ENCODE measurements around the gene MCTP1.
"Not testable (repeated sequence)": the region's sequence is repeated elsewhere in the genome, so short reads cannot be mapped to it uniquely, and the experiment has no call there.

MCTP1 gene

GRCh38 chr5:95191330-95191729 is 93.6 kb downstream of the MCTP1 start:
- no peak for DNase-seq

GRCh38 chr5:95184924-95185323 is 100.0 kb downstream of the MCTP1 start:
- DNase-seq = no peak

- no peak for DNase-seq
Measured at GRCh38 chr5:95181644-95182043, 103.2 kb downstream of the MCTP1 start.

- DNase-seq = no peak
Measured at GRCh38 chr5:95178046-95178651, 106.7 kb downstream of the MCTP1 start.

- no peak for DNase-seq
Measured at GRCh38 chr5:95177456-95177855, 107.4 kb downstream of the MCTP1 start.

- DNase-seq = no peak
Measured at GRCh38 chr5:95175106-95175505, 109.8 kb downstream of the MCTP1 start.

- DNase-seq = no peak
Measured at GRCh38 chr5:95172659-95173058, 112.2 kb downstream of the MCTP1 start.

- DNase-seq = no peak
Measured at GRCh38 chr5:95164861-95165260, 120.0 kb downstream of the MCTP1 start.

GRCh38 chr5:95163079-95163478 is 121.8 kb downstream of the MCTP1 start:
- DNase-seq = no peak

- no peak for DNase-seq
Measured at GRCh38 chr5:95162231-95162992, 122.5 kb downstream of the MCTP1 start.

- DNase-seq = no peak
Measured at GRCh38 chr5:95159603-95160002, 125.3 kb downstream of the MCTP1 start.

GRCh38 chr5:95155888-95156287 is 129.0 kb downstream of the MCTP1 start:
- no peak for DNase-seq

GRCh38 chr5:95153511-95153910 is 131.4 kb downstream of the MCTP1 start:
- DNase-seq = no peak

GRCh38 chr5:95152535-95152934 is 132.4 kb downstream of the MCTP1 start:
- no peak for DNase-seq

- no peak for DNase-seq
Measured at GRCh38 chr5:95152131-95152530, 132.8 kb downstream of the MCTP1 start.

- no peak for DNase-seq
Measured at GRCh38 chr5:95151694-95152093, 133.2 kb downstream of the MCTP1 start.

GRCh38 chr5:95149387-95149786 is 135.5 kb downstream of the MCTP1 start:
- DNase-seq = no peak

GRCh38 chr5:95148453-95148852 is 136.4 kb downstream of the MCTP1 start:
- DNase-seq = no peak

- not testable (repeated sequence) for DNase-seq
Measured at GRCh38 chr5:95143858-95144257, 141.0 kb downstream of the MCTP1 start.

- DNase-seq = no peak
Measured at GRCh38 chr5:95142145-95142544, 142.7 kb downstream of the MCTP1 start.

GRCh38 chr5:95141141-95141540 is 143.8 kb downstream of the MCTP1 start:
- no peak for DNase-seq

- DNase-seq = no peak
Measured at GRCh38 chr5:95134326-95134725, 150.6 kb downstream of the MCTP1 start.

- DNase-seq = no peak
Measured at GRCh38 chr5:95132096-95132495, 152.8 kb downstream of the MCTP1 start.
